ENCODE data around the gene ADCY2. TPM values are rescaled to one million over a fixed set of nuclear protein-coding genes. Genes with fewer than 3 reads are reported as not detected.

ADCY2 gene
- total and polyA plus RNA-seq, 9 of the 15 experiments (the other 6 are each of a cell fraction or from before 2014, with no cell fraction given): 0.01 to 0.15 (median 0.03) TPM; not detected in 5

DNA sequence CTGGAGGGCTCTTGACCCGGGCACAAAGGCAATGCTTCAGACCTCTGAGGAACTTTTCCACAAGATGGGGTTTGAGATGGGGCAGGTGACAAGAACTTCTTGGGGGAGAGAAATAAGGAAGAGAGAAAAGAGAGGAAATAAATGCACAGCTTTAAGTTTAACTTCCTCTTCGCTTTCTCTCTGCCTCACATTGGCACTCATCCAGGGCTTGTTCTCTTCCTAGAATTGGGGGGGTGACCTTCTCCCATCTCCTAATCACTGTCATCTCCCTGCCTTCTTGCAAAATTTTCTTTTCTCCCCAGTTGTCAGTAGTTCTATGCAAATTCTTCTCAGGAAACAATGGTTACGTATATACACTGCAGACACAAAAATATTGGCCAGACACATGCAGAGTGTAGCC is 19.1 kb upstream of the ADCY2 start:
- FAIRE-seq (no peak), DNase-seq (ENCODE audit: extremely low read depth in 1 of 4, low spot score in 3 of 4) (no peak), ATAC-seq (no peak)
- 0% methylated on average over 3 of the region's 3 CpGs for WGBS (ENCODE audit: insufficient coverage, low coverage, missing lambda C conversion rate)
- Histone ChIP-seq H3K9ac (ENCODE audit: insufficient read depth in 1 of 2, low read depth in 2 of 2, low read length in 2 of 2) (no peak overlapping the region), H3K4me2 (ENCODE audit: insufficient read depth, low read length) (no peak overlapping the region), H3K36me3 (ENCODE audit: control insufficient read depth, insufficient read depth, low read length) (no peaks in the 10 kb centered on the region), H3K4me3 (no peak overlapping the region), H3K4me1 (replicated peaks in 1 of 2; ENCODE audit: control insufficient read depth in 2 of 2, insufficient read depth in 2 of 2, low read length in 2 of 2) (no peaks in the 10 kb centered on the region), H3K79me2 (ENCODE audit: control insufficient read depth, insufficient read depth, low read length) (no peaks in the 10 kb centered on the region), H2AFZ (ENCODE audit: low read depth, low read length) (no peak overlapping the region), H3K27me3 (ENCODE audit: control insufficient read depth in 2 of 2, insufficient read depth in 2 of 2, low read length in 2 of 2) (no peaks in the 10 kb centered on the region), H3K27ac (ENCODE audit: extremely low read depth, low read depth, low read length) (no peak overlapping the region), H3K9me3 (replicated peaks; ENCODE audit: control insufficient read depth, insufficient read depth, low read depth, low read length) (no peaks in the 10 kb centered on the region), H4K20me1 (replicated peaks; ENCODE audit: control insufficient read depth, insufficient read depth, low read length) (no peaks in the 10 kb centered on the region), H3K9me1 (ENCODE audit: control insufficient read depth, insufficient read depth, low read length) (no peaks in the 10 kb centered on the region)
- intact Hi-C loops (cut with micrococcal nuclease): no loop called here
- TF ChIP-seq NFIC (IDR thresholded peaks at IDR 0.05): 0 out of 2 replicates have a peak, but pooled peaks have one; percentile 11
- no peak for TF ChIP-seq EWSR1 (IDR thresholded peaks at IDR 0.05; ENCODE audit: borderline replicate concordance, low read depth, partially characterized antibody)
- BruUV-seq (replicated peaks): no TSS peak
- ChIA-PET CTCF (ENCODE audit: low intra/inter-chr PET ratio) (no interaction called here), POLR2A (no interaction called here)
- in situ Hi-C loops (cut with MboI): no loop called here

- Histone ChIP-seq H3K27me3 (ENCODE audit: control insufficient read depth in 2 of 2, insufficient read depth in 2 of 2, low read length in 2 of 2) (no peaks in the 10 kb centered on the region), H3K36me3 (ENCODE audit: control insufficient read depth, insufficient read depth, low read length) (no peaks in the 10 kb centered on the region), H3K9me1 (ENCODE audit: control insufficient read depth, insufficient read depth, low read length) (no peaks in the 10 kb centered on the region), H3K27ac (ENCODE audit: extremely low read depth, low read depth, low read length) (no peak overlapping the region), H3K4me2 (ENCODE audit: insufficient read depth, low read length) (no peak overlapping the region), H2AFZ (ENCODE audit: low read depth, low read length) (no peak overlapping the region), H3K9ac (ENCODE audit: insufficient read depth in 1 of 2, low read depth in 2 of 2, low read length in 2 of 2) (no peak overlapping the region), H3K79me2 (ENCODE audit: control insufficient read depth, insufficient read depth, low read length) (no peaks in the 10 kb centered on the region), H3K9me3 (replicated peaks; ENCODE audit: control insufficient read depth, insufficient read depth, low read depth, low read length) (no peaks in the 10 kb centered on the region), H4K20me1 (replicated peaks; ENCODE audit: control insufficient read depth, insufficient read depth, low read length) (no peaks in the 10 kb centered on the region), H3K4me3 (no peak overlapping the region), H3K4me1 (replicated peaks in 1 of 2; ENCODE audit: control insufficient read depth in 2 of 2, insufficient read depth in 2 of 2, low read length in 2 of 2) (no peaks in the 10 kb centered on the region)
- ChIA-PET CTCF (ENCODE audit: low intra/inter-chr PET ratio) (no interaction called here), POLR2A (interaction anchor here (0.8 kb wide), 1 partner anchor 10 kb away, joined by 3 read pairs; no protein-coding TSS in a partner anchor)
- FAIRE-seq (no peak), ATAC-seq (no peak), DNase-seq (ENCODE audit: extremely low read depth in 1 of 4, low spot score in 3 of 4) (no peak)
- TF ChIP-seq ELF4 (CRISPR knock-in tag; IDR thresholded peaks at IDR 0.05) (no peak), ARID1B (IDR thresholded peaks at IDR 0.05) (no peak), ZNF785 (CRISPR knock-in tag; IDR thresholded peaks at IDR 0.05) (no peak)
- intact Hi-C loops (cut with micrococcal nuclease) (no loop called here), in situ Hi-C loops (cut with MboI) (no loop called here)
- WGBS (ENCODE audit: insufficient coverage, low coverage, missing lambda C conversion rate): 0% methylated on average over 2 of the region's 2 CpGs
- no TSS peak for BruUV-seq (replicated peaks)
Observed at GRCh38 chr5:7377761-7378160, 18.2 kb upstream of the ADCY2 start.

All from K562 (cell line).